HG02610 (cell line): ENCODE data around the gene CEP170B.
"Not testable (repeated sequence)": the region's sequence is repeated elsewhere in the genome, so short reads cannot be mapped to it uniquely, and the experiment has no call there.

Experiments used
- ATAC-seq: cut with Tn5 transposase; IDR thresholded peaks from one replicate; pipeline ENCODE4 v1.9.1; 2021; ENCODE audit warnings: mild to moderate bottlenecking, moderate library complexity; ENCODE audit not compliant: unreplicated experiment

Gene CEP170B

DNA sequence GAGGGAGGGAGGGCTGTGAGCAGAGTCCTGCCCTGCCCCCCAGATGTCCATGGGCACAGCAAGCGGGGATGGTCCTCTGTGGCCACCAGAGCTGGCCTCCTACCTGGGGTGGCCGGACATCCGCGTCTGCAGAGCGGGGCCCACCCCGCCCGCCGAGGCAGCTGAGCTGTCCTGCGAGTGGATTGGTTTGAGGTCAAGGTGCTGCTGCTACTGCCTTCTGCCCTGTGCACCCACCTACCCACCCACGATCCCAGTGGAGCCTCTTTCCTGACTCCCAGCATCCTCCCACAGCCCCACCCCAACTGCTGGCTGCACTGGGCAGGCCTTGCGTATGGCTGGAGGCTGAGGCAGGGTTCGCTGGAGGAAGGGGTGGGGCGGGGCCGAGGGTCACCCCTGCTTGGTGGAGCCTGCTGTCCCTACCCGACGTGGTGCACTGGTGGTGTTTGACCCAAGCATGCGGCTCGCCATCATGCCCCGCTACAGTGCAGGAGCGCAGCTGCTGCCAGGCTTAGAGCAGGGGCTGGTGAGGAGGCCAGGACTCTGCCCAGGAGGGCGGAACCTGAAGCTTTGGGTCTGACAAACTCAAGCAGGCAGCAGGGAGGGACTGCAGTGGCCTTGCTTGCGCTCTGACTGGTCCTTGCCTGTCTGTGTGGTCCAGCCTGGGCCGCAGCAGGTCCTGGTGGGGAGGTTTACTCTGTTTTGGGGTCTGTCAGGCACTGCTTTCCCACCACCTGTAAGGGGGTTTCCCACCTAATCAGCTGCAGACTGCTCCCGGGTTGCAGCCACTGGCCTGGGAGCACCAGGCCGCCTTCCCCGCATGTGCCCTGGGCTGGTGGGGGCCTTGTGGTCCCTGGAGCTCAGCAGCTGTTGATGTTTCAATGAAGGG, 23.7 kb downstream of the CEP170B start:
- no peak for ATAC-seq

DNA sequence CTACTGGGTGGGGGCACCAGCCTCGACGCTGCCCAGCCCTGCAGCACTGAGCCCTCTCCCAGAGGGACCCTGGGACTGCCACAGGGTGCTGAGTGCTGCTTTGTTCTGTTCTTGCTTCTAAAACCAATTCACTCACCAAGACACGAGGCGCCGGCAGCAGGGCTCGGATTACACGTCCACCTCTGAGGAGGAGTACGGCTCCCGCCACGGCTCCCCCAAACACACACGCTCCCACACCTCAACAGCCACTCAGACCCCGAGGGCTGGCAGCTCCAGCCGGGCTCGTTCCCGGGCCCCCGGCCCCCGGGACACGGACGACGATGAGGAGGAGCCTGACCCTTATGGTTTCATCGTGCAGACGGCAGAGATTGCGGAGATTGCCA, 24.3 kb downstream of the CEP170B start:
- no peak for ATAC-seq

DNA sequence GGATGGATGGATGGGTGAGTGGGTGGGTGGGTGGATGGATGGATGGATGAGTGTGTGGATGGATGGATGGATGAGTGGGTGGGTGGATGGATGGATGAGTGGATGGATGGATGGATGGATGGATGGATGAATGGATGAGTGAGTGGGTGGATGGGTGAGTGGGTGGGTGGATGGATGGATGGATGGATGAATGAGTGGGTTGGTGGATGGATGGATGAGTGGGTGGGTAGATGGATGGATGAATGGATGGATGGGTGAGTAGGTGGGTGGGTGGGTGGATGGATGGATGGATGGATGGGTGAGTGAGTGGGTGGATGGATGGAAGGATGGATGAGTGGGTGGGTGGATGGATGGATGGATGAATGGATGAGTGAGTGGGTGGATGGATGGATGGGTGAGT, 25.2 kb downstream of the CEP170B start:
- not testable (repeated sequence) for ATAC-seq

DNA sequence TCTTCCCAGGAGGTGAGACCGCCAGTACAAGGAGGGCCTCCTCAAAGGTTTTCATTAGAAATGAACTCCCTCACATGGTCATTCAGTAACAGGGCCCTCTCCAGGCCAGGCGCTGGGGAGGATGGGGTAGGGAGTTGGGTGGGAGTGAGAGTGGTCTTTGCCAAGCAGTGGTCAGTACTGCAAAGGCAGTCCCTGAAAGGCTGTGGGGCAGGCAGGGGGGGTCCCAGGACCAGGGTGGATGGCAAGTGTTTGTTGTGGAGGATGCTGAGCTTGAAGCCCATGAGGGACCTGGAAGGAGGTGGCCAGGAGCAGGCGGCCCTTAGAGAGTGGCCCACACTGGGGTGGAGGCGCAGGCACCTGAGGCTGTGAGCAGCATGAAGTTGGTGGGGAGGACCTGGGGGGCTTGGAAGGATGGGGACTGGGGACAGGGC, 26.1 kb downstream of the CEP170B start:
- ATAC-seq: no peak

DNA sequence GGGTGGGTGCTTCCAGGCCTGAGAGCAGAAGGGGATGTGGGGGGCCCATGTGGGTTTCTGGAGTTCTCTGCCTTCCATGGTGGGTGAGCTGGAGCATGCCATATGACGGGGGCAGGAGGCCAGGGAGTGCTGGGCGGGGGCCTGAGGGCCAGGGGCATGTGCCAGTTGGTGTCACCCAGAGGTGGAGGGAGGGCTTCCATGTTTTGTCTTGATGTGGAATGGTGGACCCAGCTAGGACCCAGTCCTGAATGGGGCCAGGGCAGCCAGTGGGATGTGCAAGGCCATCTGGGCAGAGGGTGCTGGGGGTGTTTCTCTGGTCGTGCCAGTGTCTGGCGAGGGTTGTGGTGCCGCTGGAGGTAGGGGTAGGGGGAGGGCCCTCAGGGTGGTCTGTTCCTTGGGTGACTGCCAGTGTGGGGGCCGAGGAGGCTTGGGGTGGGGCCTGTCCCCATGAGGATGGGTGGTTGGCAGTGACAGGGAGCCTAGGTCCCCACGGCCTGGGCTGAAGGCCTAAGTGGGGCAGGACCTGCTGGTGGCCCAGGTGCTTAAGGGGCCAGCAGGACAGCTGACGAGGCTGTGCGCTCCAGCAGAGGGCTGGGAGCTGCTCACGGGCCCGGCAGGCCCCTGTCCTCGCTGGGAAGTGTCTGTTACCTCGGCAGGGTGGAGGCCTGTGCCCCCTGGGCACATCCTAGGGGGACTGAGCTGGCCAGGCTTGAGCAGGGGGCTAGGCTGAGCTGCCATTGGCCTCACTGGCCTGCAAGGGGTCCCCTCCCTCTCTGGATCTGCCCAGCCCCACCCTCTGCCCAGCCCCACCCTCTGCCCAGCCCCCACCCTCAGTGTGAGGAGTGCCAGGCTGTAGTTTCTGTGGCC, 26.8 kb downstream of the CEP170B start:
- no peak for ATAC-seq

DNA sequence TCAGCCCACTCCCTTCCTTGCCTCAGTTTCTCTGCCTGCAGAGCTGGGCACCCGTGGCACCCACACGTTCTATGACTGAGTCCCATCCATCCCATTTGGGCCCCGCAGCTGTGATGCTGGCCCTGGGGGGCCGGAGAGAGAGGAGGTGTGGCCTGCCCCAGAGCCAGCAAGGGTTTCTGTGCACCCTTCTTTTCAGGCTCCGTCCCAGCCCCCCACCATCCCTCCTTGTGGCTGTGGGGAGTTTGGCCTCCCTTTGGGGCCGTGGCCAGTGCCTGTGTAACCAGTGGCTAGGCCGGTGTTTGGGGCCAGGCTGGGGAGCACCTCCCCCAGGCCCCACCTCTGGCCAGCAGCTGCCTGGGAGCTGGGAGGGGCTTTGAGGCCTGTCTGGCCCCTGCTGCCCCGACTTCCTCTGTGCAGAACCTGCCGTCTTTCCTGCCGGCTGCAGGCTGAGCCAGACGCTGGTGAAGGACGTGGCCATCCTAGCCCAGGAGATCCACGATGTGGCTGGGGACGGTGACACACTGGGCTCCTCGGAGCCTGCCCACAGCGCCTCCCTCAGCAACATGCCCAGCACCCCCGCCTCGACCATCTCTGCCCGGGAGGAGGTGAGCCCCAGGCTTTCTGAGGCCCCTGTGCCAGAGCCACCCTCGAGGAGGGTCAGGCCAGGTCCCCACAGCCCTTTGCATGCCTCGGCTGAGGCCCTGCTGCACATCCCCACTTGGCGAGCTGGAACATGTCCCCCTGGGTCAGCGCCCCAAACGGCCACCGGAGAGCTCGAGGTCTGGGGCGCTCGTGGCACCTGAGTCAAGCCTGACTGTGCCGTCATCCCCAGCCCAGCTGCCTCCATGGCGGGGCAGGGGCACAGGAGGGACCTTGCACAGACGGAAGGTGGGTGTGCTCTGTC, 27.7 kb downstream of the CEP170B start:
- no peak for ATAC-seq

DNA sequence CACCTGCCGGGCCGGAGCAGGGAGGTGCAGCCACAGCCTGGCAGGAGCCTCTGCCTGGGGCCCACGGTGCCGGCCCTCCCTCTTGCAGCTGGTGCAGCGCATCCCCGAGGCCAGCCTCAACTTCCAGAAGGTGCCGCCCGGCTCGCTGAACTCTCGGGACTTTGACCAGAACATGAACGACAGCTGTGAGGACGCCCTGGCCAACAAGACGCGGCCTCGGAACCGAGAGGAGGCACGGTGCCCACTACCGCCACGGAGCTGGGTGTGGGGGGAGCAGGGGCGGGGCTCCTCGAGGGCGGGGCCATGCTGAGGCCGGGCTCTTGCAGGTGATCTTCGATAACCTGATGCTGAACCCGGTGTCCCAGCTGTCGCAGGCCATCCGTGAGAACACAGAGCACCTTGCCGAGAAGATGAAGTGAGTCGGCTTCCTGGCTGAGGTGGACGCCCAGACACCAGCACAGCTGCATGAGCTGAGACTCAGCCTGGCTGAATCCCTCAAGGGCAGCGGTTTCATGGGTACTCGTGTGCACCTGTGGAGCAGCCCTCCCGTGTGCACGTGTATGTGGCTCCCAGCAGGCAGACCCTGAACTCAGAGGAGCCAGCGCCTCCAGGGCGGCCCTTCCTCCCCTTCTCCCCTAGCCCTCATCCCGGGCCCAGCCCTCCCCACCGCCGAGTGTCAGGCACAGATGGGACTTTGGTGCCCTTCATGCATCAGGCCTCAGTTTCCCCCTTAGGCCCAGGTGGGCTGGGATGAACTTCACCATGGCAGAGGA, 28.6 kb downstream of the CEP170B start:
- no peak for ATAC-seq

DNA sequence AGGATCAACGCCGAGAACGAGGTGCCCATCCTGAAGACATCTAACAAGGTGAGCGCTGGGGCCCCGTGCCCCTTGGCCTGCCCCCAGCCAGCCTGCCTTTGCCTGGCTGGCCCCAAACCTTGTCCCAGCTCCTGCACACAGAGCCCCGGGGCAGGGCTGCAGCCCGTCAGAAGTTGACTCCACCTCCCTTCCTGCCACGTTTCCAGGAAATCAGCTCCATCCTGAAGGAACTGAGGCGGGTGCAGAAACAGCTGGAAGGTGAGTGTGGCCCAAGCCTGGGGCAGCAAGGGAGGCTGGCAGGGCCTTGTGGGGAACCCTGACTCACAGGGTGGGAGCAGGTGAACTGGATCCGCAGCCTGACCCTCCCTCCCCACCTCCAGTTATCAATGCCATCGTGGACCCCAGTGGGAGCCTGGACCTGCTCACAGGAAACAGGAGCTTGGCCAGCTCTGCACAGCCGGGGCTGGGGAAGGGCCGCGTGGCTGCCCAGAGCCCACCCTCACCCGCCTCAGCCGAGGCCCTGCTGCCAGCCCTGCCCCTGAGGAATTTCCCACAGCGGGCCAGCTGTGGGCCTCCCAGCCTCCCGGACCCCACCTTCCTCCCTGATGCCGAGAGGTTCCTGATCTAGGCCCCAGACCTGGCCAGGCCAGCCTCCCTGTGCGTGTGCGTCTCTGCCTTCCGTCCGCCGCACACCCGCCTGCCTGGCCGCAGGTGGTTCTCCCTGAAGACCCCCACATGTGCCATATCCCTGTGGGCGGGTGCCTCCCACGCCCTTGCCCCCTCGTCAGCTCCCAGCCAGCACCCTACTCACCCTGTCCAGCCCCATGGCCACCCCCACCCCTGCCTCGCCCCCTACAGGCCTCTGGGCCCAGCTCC, 29.5 kb downstream of the CEP170B start:
- ATAC-seq: no peak

DNA sequence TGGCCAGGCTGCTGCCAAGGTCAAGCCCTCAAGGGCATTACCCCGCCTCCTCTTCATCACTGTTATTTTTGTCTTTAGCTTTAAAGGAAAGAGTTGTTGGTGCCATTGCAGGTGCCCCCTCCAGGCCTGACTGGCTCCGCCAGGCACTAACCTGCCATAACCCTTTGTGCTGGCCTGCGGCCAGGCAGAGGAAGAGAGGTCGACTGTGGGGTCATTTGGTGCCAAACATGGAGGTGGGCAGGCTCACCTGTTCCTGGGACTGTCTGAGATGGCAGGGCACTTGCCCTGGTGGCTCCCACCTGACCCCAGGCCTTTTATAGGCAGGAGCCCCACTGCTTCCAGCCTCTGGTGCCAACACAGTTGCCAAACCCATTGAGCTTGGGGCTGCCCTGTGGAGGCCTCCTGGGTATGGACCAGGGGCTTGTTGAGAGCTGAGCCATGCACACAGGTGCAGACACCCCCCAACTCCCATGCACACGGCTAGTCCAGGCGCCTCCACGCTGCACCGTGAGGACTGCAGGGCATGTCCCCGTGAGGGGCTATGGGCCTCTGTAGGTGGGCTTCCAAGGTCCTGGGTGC, 30.2 kb downstream of the CEP170B start:
- ATAC-seq: no peak

DNA sequence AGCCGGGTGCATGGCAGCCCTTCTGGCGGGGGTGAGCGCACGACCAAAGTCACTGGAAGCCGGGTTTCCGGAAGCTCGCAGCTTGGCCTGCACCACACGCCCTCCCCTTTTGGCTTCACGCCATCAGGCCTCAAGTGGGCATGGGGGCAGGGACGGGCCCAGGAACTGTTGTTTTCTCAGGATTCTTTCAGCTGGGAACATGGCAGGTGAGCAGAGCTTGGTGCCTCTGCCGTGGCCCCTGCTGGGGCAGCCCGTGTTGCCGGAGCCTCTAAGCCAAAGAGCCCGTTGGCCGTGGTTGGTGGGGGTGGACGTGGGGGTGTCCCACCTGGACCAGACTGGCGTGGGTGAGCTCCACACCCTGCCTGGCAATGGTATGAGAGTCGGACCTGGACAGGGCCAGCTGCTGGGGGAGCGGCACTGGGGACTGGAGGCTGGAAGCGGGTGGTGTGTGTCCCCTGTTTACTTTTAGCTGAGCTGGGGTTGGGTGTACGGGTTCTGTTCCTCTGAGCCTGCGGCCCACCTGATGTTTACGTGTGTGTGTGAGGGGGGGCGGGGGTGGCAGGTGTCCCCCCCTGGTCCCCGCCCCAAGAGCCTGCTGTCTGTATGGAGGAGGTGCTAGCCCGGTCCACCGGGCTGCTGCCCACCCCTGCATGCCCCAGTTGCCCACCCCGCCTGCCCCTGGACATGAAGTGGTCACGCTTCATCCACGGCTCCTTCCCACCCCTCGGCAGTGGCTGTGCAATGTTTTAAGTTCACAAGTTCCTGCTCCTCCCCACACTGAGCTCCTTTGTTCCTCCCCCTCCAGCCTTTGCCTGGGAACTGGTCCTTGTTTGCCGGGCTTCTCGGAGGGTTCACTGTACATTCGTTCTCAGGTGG, 31.0 kb downstream of the CEP170B start:
- no peak for ATAC-seq

DNA sequence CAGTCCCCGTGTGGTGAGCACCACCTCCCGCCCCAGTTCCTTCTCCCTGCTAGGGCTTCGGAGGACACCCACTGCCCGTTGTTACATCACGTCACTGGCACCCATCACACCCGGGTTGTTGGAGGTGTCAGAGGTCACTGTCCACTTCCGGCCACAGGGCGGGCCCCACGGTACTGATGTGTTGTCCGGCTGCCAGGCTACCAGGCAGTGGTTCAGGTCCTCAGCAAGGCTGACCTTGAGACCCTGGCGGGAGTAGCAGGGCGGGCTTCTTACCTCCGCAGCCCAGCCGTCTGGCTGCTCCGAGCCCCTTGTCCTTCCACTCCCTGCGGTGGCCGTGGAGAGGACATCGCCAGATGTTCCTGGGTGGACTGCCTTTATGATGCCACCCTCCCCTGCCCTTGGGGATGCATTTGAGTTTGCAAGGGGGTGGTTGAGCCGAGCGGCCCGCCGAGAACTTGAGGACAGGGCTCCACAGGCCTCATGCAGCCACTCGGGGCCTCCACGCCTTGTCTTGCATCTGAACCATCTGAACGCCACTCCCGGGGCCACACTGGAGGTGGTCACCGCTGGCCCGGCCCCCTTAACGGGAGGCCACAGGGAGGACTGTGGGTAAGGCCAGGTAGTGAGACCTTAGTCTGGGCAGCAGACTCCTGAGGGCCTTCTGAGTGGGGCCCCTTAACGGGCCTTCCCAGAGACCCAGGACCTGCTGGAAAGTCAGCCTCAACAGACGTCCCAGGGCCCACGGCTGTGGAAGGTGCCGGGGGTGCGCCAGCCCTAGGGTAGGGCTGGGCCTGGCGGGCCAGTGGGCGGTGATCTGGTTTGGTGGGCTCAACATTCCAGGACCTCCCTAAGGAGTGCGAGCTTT, 32.5 kb downstream of the CEP170B start:
- no peak for ATAC-seq

DNA sequence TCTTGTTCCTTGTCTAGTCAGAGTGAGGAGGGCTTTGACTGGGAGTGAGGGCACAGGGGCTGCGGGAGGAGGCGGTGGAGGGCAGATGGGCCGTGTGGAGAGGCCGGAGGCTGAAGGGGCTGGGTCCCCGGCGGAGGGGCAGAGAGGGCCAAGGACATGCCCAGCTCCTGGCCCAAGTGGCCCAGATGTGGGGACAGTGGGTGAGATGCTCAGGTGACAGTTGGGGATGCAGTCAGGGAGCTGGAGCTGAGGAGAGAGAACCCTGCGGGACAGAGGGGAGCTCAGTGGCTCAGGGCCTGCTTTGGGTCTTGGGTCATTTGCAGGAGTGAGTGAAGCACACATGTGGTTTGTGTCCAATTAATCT, 33.1 kb downstream of the CEP170B start:
- ATAC-seq: no peak

DNA sequence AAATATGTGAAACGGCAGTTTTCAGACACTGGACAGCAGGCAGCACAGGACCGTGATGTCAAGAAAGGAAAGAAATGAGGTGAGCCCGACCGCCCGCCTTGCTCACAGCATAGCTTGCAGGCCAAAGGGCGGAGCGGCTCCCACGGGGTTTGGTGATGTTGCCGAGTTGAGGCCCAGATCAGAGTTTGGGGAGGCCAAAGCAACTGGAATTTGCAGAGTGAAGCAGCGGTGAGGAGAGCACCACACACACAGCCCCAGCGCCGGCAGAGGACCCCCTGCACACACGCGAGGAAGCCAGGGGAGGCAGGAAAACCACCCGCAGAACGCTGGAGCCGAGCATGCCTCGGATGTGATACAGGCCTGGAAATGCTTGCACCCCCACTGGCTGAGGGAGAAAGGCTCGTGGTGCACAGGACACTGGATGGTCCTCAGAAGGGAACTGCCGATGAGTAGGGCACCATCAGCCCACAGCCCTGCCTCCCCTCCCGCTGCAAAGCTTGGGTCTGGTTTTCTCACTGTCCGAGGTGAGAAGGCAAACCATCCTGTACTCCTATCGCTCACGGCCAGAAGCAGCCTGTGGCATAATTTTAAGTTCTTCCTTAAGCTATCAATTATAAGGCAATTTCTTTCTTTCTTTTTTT, 33.9 kb downstream of the CEP170B start:
- no peak for ATAC-seq

DNA sequence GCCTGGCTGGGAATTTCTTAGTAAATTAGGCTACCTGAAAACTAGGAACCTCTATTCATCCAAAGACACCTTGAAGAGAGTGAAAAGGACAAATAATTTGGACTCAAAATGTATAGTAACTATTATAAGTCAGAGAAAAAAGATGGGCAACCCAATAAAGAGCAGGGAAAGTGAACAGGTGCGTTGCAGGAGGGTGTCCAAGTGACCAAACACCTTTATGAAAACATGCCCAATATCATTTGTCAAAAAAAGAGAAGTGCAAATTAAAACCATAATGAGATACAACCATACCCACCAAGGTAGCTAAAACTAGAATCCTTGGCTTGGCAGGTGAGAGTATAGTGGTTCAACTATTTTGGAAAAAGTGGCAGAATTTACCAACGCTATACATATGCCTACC, 34.7 kb downstream of the CEP170B start:
- no peak for ATAC-seq

DNA sequence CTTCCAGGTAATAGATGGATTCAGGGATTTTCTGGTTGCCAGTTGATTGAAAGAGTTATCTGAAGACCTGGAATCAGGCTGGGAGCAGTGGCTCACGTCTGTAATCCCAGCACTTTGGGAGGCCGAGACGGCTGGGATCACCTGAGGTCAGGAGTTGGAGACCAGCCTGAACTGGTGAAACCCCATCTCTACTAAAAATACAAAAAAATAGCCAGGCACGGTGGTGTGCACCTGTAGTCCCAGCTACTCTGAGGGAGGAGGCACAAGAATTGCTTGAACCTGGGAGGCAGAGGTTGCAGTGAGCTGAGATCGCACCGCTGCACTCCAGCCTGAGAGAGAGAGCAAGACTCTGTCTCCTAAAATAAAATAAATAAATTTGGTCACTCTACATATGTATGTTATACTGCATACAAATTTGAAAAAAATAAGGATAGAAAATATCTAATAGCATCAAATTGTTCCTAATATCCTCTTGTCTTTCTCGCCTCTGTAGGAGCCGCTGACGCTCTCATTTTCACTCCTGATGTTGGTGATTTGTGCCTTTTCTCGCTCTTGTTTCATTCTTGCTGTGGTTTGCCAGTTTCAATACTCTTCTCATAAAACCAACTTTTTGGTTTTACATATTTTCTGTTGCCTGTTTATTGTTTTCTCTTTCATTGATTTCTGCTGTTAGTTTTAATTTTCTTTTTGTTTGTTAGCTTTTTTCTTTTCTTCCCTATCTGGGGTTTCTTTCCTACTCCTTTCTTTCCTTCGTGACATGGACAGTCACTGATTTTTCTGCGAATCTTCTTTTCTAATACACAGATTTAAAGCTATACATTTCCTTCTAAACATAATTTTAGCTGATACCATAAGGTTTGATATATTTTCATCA, 35.8 kb downstream of the CEP170B start:
- no peak for ATAC-seq

DNA sequence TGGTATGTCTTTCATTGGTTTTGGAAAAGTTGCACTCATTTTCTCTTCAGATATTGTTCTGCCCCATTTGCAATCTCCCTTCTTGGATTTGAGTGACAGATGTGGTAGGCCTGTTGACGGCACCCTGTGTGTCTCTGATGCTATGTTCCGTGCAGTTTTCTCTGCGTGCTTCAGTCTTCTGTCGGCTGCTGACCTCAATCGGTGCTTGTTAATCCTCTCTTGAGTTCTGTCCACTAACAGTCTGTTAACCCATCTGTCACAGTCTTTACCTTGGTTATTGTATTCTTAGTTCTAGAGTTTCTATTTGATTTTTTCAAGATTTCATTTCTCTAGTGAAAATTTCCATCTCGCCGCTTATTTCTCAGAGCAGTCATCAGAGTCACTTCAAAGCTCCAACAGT, 38.9 kb downstream of the CEP170B start:
- no peak for ATAC-seq
